H9 (cell line): ENCODE measurements around the gene SPR. TPM values are rescaled to one million over a fixed set of nuclear protein-coding genes. Genes with fewer than 3 reads are reported as not detected.

Source experiments
- DNase-seq: peaks from one replicate; pipeline ENCODE4 v3.0.0-alpha.2; 2017
- H2AFZ ChIP-seq: one replicate; pipeline ENCODE4 v1.6.1; 2013; ENCODE audit warnings: mild to moderate bottlenecking, low read length, control low read depth, moderate library complexity
- H2AK5ac ChIP-seq: 2 replicates; pipeline ENCODE4 v1.6.1; 2013; ENCODE audit warnings: low read length, control low read depth, mixed read lengths; ENCODE audit not compliant: insufficient read length
- H2BK120ac ChIP-seq: one replicate; pipeline ENCODE4 v1.6.1; 2013; ENCODE audit warnings: low read depth, mild to moderate bottlenecking, low read length, control low read depth, inconsistent platforms; ENCODE audit not compliant: poor library complexity, severe bottlenecking
- H2BK12ac ChIP-seq: 2 replicates; pipeline ENCODE4 v1.6.1; 2013; ENCODE audit warnings: low read length, control low read depth, mixed read lengths, low read depth; ENCODE audit not compliant: insufficient read length
- H2BK15ac ChIP-seq: 2 replicates; pipeline ENCODE4 v1.6.1; 2013; ENCODE audit warnings: low read depth, low read length, control low read depth
- H2BK20ac ChIP-seq: one replicate; pipeline ENCODE4 v1.6.1; 2013; ENCODE audit warnings: low read depth, mild to moderate bottlenecking, low read length, control low read depth, inconsistent platforms; ENCODE audit not compliant: poor library complexity, severe bottlenecking
- H2BK5ac ChIP-seq: 2 replicates; pipeline ENCODE4 v1.6.1; 2013; ENCODE audit warnings: low read length, control low read depth, mixed read lengths; ENCODE audit not compliant: insufficient read length
- H3K14ac ChIP-seq: 2 replicates; pipeline ENCODE4 v1.6.1; 2013; ENCODE audit warnings: low read length, control low read depth; ENCODE audit not compliant: insufficient read depth
- H3K18ac ChIP-seq: 2 replicates; pipeline ENCODE4 v1.6.1; 2013; ENCODE audit warnings: low read depth, mild to moderate bottlenecking, mixed read lengths, low read length, control low read depth; ENCODE audit not compliant: insufficient read length
- H3K23ac ChIP-seq: 2 replicates; pipeline ENCODE4 v1.6.1; 2013; ENCODE audit warnings: low read length, control low read depth, mixed read lengths, low read depth; ENCODE audit not compliant: insufficient read length
- H3K23me2 ChIP-seq: 2 replicates; pipeline ENCODE4 v1.6.1; 2013; ENCODE audit warnings: low read depth, mild to moderate bottlenecking, mixed read lengths, low read length, control low read depth; ENCODE audit not compliant: insufficient read length, poor library complexity, severe bottlenecking
- H3K27ac ChIP-seq: 2 replicates; pipeline ENCODE4 v1.5.1; 2013; ENCODE audit warnings: low read length, control low read depth, mixed read lengths, low read depth; ENCODE audit not compliant: insufficient read length
- H3K27me3 ChIP-seq: 2 replicates; pipeline ENCODE4 v1.6.1; 2013; ENCODE audit warnings: low read length, control low read depth, inconsistent platforms; ENCODE audit not compliant: insufficient read depth
- H3K4ac ChIP-seq: 2 replicates; pipeline ENCODE4 v1.6.1; 2013; ENCODE audit warnings: low read depth, mild to moderate bottlenecking, control low read depth, inconsistent platforms, low read length, moderate library complexity
- H3K4me1 ChIP-seq: 2 replicates; pipeline ENCODE4 v1.6.1; 2013; ENCODE audit warnings: low read length, control low read depth, inconsistent platforms; ENCODE audit not compliant: insufficient read depth
- H3K4me2 ChIP-seq: 2 replicates; pipeline ENCODE4 v1.6.1; 2013; ENCODE audit warnings: low read length, control low read depth, mixed read lengths; ENCODE audit not compliant: insufficient read length, insufficient read depth
- H3K56ac ChIP-seq: 2 replicates; pipeline ENCODE4 v1.6.1; 2013; ENCODE audit warnings: low read depth, mild to moderate bottlenecking, mixed read lengths, low read length, control low read depth; ENCODE audit not compliant: insufficient read length
- H3K79me1 ChIP-seq: 2 replicates; pipeline ENCODE4 v1.6.1; 2013; ENCODE audit warnings: low read depth, mild to moderate bottlenecking, moderate library complexity, low read length, control low read depth, inconsistent platforms; ENCODE audit not compliant: insufficient read depth, poor library complexity, severe bottlenecking
- H3K79me2 ChIP-seq: 2 replicates; pipeline ENCODE4 v1.6.1; 2013; ENCODE audit warnings: low read length, control low read depth, inconsistent platforms; ENCODE audit not compliant: insufficient read depth
- H3K9ac ChIP-seq: 2 replicates; pipeline ENCODE4 v1.6.1; 2013; ENCODE audit warnings: low read length, control low read depth, mixed read lengths; ENCODE audit not compliant: insufficient read length; ENCODE audit errors: extremely low read depth
- H3K9me3 ChIP-seq: one replicate; pipeline ENCODE4 v1.6.1; 2013; ENCODE audit warnings: low read depth, low read length, inconsistent platforms; ENCODE audit not compliant: control insufficient read depth
- H3T11ph ChIP-seq: one replicate; pipeline ENCODE4 v1.6.1; 2013; ENCODE audit warnings: mild to moderate bottlenecking, low read length, control low read depth, inconsistent platforms
- H4K20me1 ChIP-seq: one replicate; pipeline ENCODE4 v1.6.1; 2013; ENCODE audit not compliant: control insufficient read depth, insufficient read length, insufficient read depth
- H4K5ac ChIP-seq: 2 replicates; pipeline ENCODE4 v1.6.1; 2013; ENCODE audit warnings: low read depth, mild to moderate bottlenecking, mixed read lengths, low read length, control low read depth; ENCODE audit not compliant: insufficient read length
- H4K8ac ChIP-seq: replicated peaks from 2 replicates; pipeline ENCODE4 v1.6.1; 2013; ENCODE audit warnings: low read length, control low read depth, mixed read lengths, low read depth; ENCODE audit not compliant: insufficient read length
- H4K91ac ChIP-seq: 2 replicates; pipeline ENCODE4 v1.6.1; 2013; ENCODE audit warnings: low read depth, mild to moderate bottlenecking, moderate library complexity, mixed read lengths, low read length, control low read depth; ENCODE audit not compliant: insufficient read length
- H3K27ac Mint-ChIP-seq, 3 experiments: 2 replicates in 2 of 3; 3 replicates in 1 of 3; pipeline ENCODE4 v1.8.0; 2020 to 2021; ENCODE audit warnings: mixed read lengths in 3 of 3, mild to moderate bottlenecking in 1 of 3, moderate library complexity in 1 of 3
- H3K27me3 Mint-ChIP-seq: 2 replicates; pipeline ENCODE4 v1.8.0; 2021; ENCODE audit warnings: low read depth, mild to moderate bottlenecking, moderate library complexity, mixed read lengths
- H3K36me3 Mint-ChIP-seq, 3 experiments: 2 replicates in 2 of 3; 3 replicates in 1 of 3; pipeline ENCODE4 v1.8.0; 2020 to 2021; ENCODE audit warnings: low read depth in 3 of 3, mixed read lengths in 3 of 3; ENCODE audit not compliant: insufficient read depth in 1 of 3
- H3K4me1 Mint-ChIP-seq, 2 experiments: 2 replicates each; pipeline ENCODE4 v1.8.0; 2020; ENCODE audit warnings: mixed read lengths in 2 of 2
- H3K4me3 Mint-ChIP-seq, 2 experiments: 2 replicates in 1 of 2; 3 replicates in 1 of 2; pipeline ENCODE4 v1.8.0; 2020 to 2021; ENCODE audit warnings: mild to moderate bottlenecking in 2 of 2, mixed read lengths in 2 of 2, moderate library complexity in 1 of 2
- H3K9me3 Mint-ChIP-seq, 2 experiments: 2 replicates in 1 of 2; 3 replicates in 1 of 2; pipeline ENCODE4 v1.8.0; 2020; ENCODE audit warnings: mild to moderate bottlenecking in 2 of 2, mixed read lengths in 2 of 2, moderate library complexity in 1 of 2
- CTCF ChIP-seq: fragments of 200-600 bp; sonication (generic); conservative IDR thresholded peaks from 3 replicates; pipeline ENCODE4 v1.8.0; 2021; ENCODE audit warnings: antibody characterized with exemption, mild to moderate bottlenecking
- WGBS: extraction: QIAGEN DNeasy Blood & Tissue Kit; methylation state at CpG from one replicate; pipeline ENCODE4 v1.1.7; 2013; ENCODE audit warnings: missing lambda C conversion rate, low lambda C conversion rate, mixed read lengths; ENCODE audit not compliant: insufficient read length; ENCODE audit errors: extremely low coverage; 5-methylcytosine and 5-hydroxymethylcytosine counted together
- total RNA-seq: library from RNA; stranded (reverse); gene quantifications from 2 replicates; pipeline ENCODE4 v1.2.1, GENCODE V29; 2021

Gene SPR
- total RNA-seq, 1 experiment from 2014 or later = 7.3 TPM

- Mint-ChIP-seq H3K9me3 (no peaks in the 10 kb centered on the region), H3K27ac (no peak overlapping the region; a peak in 1 of 7 replicates), H3K27me3 (peaks cover 22% of the 10 kb centered on the region), H3K4me3 (peak overlapping the region; percentile 68 to 75), H3K36me3 (no peaks in the 10 kb centered on the region), H3K4me1 (peaks cover 9 to 14% of the 10 kb centered on the region in 2 experiments)
- no peaks in the 10 kb centered on the region for H3K9me3 ChIP-seq
- H3K79me2 ChIP-seq = no peaks in the 10 kb centered on the region
- no peak overlapping the region for H2BK12ac ChIP-seq
- H3K4ac ChIP-seq = no peak overlapping the region
- no peak for TF ChIP-seq CTCF
- H4K8ac ChIP-seq = no peak overlapping the region
- peaks cover 8% of the 10 kb centered on the region for H3K23me2 ChIP-seq
- peak overlapping the region; percentile 14 for H2AFZ ChIP-seq
- no peak overlapping the region for H4K5ac ChIP-seq
- H3K79me1 ChIP-seq = no peaks in the 10 kb centered on the region
- H2BK5ac ChIP-seq = no peak overlapping the region
- H3K4me1 ChIP-seq = no peaks in the 10 kb centered on the region
- no peak overlapping the region for H4K91ac ChIP-seq
- no peak overlapping the region for H2BK15ac ChIP-seq
- DNase-seq = peak; percentile 63
- no peak overlapping the region for H3K14ac ChIP-seq
- no peak overlapping the region for H3K18ac ChIP-seq
- whole genome bisulfite sequencing = no CpG with 5 or more reads among the region's 13 CpGs
- no peaks in the 10 kb centered on the region for H4K20me1 ChIP-seq
- H3K23ac ChIP-seq = no peak overlapping the region
- H2AK5ac ChIP-seq = no peak overlapping the region
- H3K27ac ChIP-seq = no peak overlapping the region
- H3K56ac ChIP-seq = no peak overlapping the region
- H3T11ph ChIP-seq = no peak overlapping the region
- no peaks in the 10 kb centered on the region; the same call in 1 of the 2 replicates for H3K27me3 ChIP-seq
- H3K9ac ChIP-seq = no peak overlapping the region
- no peak overlapping the region for H2BK20ac ChIP-seq
- H2BK120ac ChIP-seq = no peak overlapping the region
- H3K4me2 ChIP-seq = peak overlapping the region; percentile 53
These were observed 24.2 kb upstream of the SPR start for GRCh38 chr2:72863046-72863445.
